AG10803 (cell line): Measurements from ENCODE around the gene ZNF860.

Experiments
- DNase-seq: peaks from one replicate; pipeline ENCODE4 v3.0.0; 2010; ENCODE audit warnings: low read depth
- H3K4me3 ChIP-seq: 2 replicates; pipeline ENCODE4 v1.5.1; 2011; ENCODE audit warnings: mild to moderate bottlenecking, low read length, control low read depth
- TF ChIP-seq, protein P1 (sequence below): conservative IDR thresholded peaks from 2 replicates; pipeline ENCODE4 v1.5.1; 2011; ENCODE audit warnings: mild to moderate bottlenecking, low read length, control low read depth, inconsistent platforms

Gene ZNF860

DNA sequence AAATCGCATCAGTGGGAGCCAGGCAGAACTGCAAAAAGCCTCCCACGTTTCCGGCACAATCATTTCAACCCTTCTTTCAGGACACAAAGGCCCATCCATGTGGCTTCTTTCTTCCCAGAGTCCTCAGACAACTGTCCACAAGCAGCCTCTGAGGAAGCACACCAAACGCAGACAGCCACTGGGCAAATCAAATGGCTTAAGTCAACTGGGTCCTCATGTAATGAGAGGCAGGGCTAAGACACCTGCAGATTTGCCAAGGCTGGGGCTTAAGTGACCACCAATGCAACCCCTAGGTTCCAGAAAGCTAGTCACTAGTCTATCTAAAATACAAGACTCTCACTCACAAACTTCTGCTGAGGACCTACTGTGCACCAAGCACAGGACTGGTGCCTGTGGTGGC lies 8.5 kb upstream of the ZNF860 start:
- DNase-seq: no peak
- TF ChIP-seq, protein P1, sequence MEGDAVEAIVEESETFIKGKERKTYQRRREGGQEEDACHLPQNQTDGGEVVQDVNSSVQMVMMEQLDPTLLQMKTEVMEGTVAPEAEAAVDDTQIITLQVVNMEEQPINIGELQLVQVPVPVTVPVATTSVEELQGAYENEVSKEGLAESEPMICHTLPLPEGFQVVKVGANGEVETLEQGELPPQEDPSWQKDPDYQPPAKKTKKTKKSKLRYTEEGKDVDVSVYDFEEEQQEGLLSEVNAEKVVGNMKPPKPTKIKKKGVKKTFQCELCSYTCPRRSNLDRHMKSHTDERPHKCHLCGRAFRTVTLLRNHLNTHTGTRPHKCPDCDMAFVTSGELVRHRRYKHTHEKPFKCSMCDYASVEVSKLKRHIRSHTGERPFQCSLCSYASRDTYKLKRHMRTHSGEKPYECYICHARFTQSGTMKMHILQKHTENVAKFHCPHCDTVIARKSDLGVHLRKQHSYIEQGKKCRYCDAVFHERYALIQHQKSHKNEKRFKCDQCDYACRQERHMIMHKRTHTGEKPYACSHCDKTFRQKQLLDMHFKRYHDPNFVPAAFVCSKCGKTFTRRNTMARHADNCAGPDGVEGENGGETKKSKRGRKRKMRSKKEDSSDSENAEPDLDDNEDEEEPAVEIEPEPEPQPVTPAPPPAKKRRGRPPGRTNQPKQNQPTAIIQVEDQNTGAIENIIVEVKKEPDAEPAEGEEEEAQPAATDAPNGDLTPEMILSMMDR: no peak
- H3K4me3 ChIP-seq: no peak overlapping the region

DNA sequence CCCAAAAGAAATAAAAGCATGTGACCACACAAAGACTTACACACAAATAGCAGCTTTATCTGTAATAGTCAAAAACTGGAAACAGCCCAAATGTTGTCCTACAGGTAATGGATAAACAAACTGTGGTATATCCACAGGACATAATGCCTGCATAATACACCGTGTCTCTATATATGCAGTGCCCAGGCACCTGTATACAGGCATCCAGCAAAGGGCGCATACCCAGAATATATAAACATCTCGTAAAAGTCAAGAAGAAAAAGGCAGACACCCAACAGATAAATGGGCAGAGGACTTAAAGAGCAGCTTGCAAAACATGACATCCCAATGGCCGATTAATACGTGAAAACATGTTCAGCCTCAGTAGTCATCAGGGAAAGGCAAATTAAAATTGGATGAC lies 7.7 kb upstream of the ZNF860 start:
- H3K4me3 ChIP-seq: no peak overlapping the region
- TF ChIP-seq, protein P1: no peak
- DNase-seq: no peak

DNA sequence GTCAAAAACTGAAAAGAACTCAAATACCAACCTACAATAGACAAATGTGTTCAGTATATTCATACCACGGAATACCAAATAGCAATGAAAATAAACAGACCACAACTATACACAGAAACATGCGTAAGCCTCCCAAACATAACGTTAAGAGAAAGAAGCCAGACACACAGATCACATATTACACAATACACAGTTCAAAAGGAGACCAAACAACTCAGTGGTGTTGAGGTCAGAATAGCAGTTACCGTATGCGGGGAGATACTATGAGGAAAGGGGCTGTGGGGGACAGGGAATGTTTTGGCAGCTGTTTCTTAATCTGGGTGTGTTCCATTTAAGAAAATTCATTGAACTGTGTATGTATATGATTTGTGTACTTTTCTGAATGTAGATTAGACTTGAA lies 7.1 kb upstream of the ZNF860 start:
- TF ChIP-seq, protein P1: no peak
- DNase-seq: no peak
- H3K4me3 ChIP-seq: no peak overlapping the region

DNA sequence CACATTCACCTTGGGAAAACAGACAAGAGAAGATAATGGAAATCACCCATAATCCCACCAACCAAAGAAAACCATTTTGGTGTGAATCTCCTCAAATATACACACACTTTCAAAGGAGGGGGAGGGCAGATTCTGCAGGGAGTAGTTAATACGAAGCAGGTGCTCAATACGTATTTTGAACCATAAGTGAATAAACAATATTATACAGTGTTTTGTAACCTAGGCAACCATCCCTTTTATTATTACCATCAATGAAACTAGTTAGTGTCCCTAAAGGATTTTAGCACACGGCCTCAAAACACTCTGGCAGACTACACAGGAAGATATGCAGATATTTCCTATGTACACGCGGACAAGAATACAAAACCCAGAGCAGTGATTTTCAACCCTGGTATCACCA lies 6.6 kb upstream of the ZNF860 start:
- TF ChIP-seq, protein P1: no peak
- DNase-seq: no peak
- no peak overlapping the region for H3K4me3 ChIP-seq

DNA sequence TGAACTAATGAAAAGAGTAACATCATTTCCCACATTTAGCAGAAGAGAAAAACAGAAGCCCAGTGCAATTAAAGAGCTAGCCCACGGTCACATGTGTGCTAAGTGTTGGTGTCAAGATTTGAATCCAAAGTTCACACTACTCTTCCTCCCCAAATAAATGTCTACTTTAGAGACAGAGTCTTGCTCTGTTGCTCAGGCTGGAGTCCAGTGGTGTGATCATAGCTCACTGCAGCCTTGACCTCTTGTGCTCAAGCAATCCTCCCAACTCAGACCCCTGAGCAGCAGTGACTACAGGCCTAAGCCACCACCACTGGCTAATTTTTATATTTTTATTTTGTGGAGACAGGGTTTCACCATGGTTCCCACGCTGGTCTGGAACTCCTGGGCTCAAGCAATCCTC lies 5.2 kb upstream of the ZNF860 start:
- no peak for DNase-seq
- no peak overlapping the region for H3K4me3 ChIP-seq
- TF ChIP-seq, protein P1: no peak

DNA sequence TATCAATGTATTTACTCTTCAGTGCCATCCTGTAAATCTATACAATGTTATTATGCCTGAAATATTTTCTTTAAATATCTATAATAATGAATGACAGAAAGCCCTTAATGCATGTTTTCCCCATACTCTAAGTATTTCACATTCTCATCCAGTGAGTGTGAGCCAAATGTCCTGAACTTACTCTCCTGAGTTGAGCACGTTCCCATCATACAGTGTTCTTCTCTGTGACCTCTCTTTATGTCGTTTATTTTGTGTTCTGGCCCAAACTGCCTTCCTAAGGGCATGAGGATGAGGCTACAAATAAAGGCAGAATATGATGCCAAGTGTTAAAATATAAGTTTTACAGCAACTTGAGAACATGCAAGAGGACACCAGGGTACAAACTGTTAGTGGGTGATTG lies 3.8 kb upstream of the ZNF860 start:
- TF ChIP-seq, protein P1: no peak
- no peak overlapping the region for H3K4me3 ChIP-seq

DNA sequence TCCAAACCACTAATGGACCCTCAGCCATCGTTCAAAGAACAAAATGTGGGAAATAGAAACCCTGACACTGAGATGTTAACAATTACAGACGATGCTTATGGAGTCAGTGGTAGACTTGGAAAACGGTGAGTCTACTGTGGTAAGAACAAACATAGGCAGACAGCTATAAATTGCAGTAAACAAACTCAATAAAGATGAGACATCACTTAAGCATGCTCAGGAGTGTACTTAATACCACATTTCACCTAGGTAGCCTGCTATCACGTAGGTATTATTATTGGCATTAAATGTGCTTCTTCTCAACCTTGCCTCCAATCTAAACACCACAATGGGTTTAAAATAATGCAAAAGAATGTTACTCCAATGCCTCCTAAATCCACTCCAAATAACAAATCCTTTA lies 3.0 kb upstream of the ZNF860 start:
- no peak for DNase-seq
- TF ChIP-seq, protein P1: no peak
- no peak overlapping the region for H3K4me3 ChIP-seq

More for the DNA sequence above, 3.8 kb upstream of the ZNF860 start:
- no peak for DNase-seq
